Measurements from ENCODE around the gene TAS2R10. TPM values are rescaled to one million over a fixed set of nuclear protein-coding genes. Genes with fewer than 3 reads are reported as not detected.

The TAS2R10 gene
- total RNA-seq, 1 experiment from 2014 or later: 1.7 TPM

DNA sequence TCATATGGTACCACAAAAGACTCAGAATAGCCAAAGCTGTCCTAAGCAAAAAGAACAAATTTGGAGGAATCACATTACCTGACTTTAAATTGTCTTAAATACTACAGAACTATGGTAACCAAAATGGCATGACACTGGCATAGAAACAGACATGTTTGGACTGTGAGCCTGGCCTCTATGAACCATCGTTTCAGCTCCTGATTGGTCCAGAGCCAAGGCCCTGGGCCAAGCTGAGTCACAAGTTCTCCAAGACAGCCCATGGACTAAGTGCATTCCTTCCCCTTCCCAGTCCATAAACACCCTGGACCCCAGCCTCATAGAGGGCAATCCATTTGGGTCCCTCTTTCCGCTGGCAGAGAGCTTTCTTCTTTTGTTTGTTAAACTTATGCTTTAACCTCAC is 35.2 kb upstream of the TAS2R10 start:
- Mint-ChIP-seq H3K27ac (ENCODE audit: unreplicated experiment) (no peak overlapping the region), H3K4me1 (ENCODE audit: low read depth, unreplicated experiment) (no peaks in the 10 kb centered on the region), H3K4me3 (ENCODE audit: low read depth, unreplicated experiment) (no peak overlapping the region), H3K27me3 (ENCODE audit: unreplicated experiment) (no peaks in the 10 kb centered on the region), H3K36me3 (ENCODE audit: insufficient read depth, unreplicated experiment) (no peaks in the 10 kb centered on the region), H3K9me3 (ENCODE audit: low read depth, unreplicated experiment) (peaks cover 11% of the 10 kb centered on the region)
- intact Hi-C loops (cut with micrococcal nuclease; ENCODE audit: unreplicated experiment): no loop called here
- DNase-seq: no peak
- TF ChIP-seq, protein P1, sequence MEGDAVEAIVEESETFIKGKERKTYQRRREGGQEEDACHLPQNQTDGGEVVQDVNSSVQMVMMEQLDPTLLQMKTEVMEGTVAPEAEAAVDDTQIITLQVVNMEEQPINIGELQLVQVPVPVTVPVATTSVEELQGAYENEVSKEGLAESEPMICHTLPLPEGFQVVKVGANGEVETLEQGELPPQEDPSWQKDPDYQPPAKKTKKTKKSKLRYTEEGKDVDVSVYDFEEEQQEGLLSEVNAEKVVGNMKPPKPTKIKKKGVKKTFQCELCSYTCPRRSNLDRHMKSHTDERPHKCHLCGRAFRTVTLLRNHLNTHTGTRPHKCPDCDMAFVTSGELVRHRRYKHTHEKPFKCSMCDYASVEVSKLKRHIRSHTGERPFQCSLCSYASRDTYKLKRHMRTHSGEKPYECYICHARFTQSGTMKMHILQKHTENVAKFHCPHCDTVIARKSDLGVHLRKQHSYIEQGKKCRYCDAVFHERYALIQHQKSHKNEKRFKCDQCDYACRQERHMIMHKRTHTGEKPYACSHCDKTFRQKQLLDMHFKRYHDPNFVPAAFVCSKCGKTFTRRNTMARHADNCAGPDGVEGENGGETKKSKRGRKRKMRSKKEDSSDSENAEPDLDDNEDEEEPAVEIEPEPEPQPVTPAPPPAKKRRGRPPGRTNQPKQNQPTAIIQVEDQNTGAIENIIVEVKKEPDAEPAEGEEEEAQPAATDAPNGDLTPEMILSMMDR (IDR thresholded peaks at IDR 0.05; ENCODE audit: unreplicated experiment): no peak
- CTCF ChIA-PET: interaction anchor here (0.6 kb wide), 1 partner anchor 645 kb away, joined by 3 read pairs; no protein-coding TSS in a partner anchor
- no TSS peak for BruUV-seq (replicated peaks)

DNA sequence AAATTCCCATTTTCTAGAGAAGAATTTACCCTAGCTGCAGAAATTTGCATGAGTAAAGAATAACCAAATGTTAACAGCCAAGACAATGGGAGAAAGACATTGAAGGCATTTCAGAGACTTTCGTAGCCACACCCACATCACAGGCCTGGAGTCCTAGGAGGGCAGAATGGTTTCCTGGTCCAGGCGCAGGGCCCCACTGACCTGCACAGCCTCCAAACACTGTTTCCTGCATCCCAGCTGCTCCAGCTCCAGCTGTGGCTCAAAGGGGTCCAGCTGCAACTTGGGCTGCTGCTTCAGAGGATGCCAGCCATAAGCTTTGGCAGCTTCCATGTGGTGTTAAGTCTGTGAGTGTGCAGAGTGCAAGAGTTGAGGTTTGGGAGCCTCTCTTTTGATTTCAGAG is 29.6 kb upstream of the TAS2R10 start:
- H3K27ac Mint-ChIP-seq (ENCODE audit: unreplicated experiment): no peak overlapping the region
- BruUV-seq (replicated peaks): no TSS peak
- H3K9me3 Mint-ChIP-seq (ENCODE audit: low read depth, unreplicated experiment): peaks cover 14% of the 10 kb centered on the region
- H3K27me3 Mint-ChIP-seq (ENCODE audit: unreplicated experiment): no peaks in the 10 kb centered on the region
- intact Hi-C loops (cut with micrococcal nuclease; ENCODE audit: unreplicated experiment): no loop called here
- H3K36me3 Mint-ChIP-seq (ENCODE audit: insufficient read depth, unreplicated experiment): peaks cover 4% of the 10 kb centered on the region
- no peak overlapping the region for H3K4me3 Mint-ChIP-seq (ENCODE audit: low read depth, unreplicated experiment)
- peaks cover 7% of the 10 kb centered on the region for H3K4me1 Mint-ChIP-seq (ENCODE audit: low read depth, unreplicated experiment)
- DNase-seq: no peak
- TF ChIP-seq, protein P1 (IDR thresholded peaks at IDR 0.05; ENCODE audit: unreplicated experiment): no peak
- CTCF ChIA-PET: no interaction called here

DNA sequence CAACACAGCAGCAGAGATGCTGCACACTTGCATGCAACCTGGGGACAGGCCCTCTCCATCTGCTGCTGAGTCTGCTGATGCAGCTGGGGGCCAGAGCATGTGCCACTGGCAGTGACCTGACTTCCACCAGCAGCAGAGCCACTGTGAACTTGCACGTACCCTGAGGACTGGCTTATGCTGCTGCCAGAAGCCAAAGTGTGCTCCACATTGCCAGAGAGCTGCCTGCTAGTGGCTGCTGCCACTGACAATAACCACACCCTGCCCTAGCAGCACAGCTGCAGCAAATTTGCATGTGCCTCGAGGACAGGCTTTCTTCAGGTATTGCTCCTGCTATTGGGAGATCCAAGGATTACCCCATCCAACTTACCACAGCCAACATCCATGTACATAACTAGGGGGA is 27.6 kb upstream of the TAS2R10 start:
- BruUV-seq (replicated peaks): no TSS peak
- H3K36me3 Mint-ChIP-seq (ENCODE audit: insufficient read depth, unreplicated experiment): peaks cover 4% of the 10 kb centered on the region
- intact Hi-C loops (cut with micrococcal nuclease; ENCODE audit: unreplicated experiment): no loop called here

DNA sequence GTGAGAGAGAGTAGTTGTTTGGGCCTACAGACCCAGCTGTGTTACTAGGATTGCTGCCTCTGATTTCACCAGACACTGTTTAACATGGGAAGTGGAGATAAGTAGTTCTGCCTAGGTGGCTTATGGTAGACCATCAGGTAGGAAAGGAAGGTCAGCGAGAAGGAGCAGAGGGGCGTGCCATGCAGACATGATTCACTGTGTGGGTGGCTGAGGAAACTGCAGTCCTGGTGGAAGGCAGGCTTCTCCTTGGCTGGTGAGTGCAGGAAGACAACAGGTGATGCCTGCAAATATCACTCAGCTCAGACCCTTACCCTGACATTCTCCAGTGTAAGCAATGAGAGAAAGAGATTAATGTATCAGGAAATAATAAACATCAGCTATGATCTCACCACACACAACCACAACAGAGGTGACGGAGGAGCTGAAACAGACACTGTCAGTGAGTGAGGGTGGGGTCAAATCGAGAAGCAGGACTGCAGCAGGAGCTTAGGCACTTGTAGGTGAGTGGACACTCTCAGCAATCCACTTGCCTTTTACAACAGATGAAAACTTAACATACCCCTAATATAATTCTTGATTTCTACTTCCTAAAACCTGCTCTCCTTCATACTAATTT is 25.2 kb upstream of the TAS2R10 start:
- peaks cover 7% of the 10 kb centered on the region for H3K4me1 Mint-ChIP-seq (ENCODE audit: low read depth, unreplicated experiment)
- DNase-seq: no peak
- no peak overlapping the region for H3K27ac Mint-ChIP-seq (ENCODE audit: unreplicated experiment)
- no peak overlapping the region for H3K4me3 Mint-ChIP-seq (ENCODE audit: low read depth, unreplicated experiment)
- intact Hi-C loops (cut with micrococcal nuclease; ENCODE audit: unreplicated experiment): no loop called here
- BruUV-seq (replicated peaks): no TSS peak
- CTCF ChIA-PET: no interaction called here
- H3K27me3 Mint-ChIP-seq (ENCODE audit: unreplicated experiment): no peaks in the 10 kb centered on the region
- TF ChIP-seq, protein P1 (IDR thresholded peaks at IDR 0.05; ENCODE audit: unreplicated experiment): no peak
- peaks cover 4% of the 10 kb centered on the region for H3K36me3 Mint-ChIP-seq (ENCODE audit: insufficient read depth, unreplicated experiment)
- peaks cover 6% of the 10 kb centered on the region for H3K9me3 Mint-ChIP-seq (ENCODE audit: low read depth, unreplicated experiment)

More for the DNA sequence above, 27.6 kb upstream of the TAS2R10 start:
- Mint-ChIP-seq H3K4me3 (ENCODE audit: low read depth, unreplicated experiment) (no peak overlapping the region), H3K27me3 (ENCODE audit: unreplicated experiment) (no peaks in the 10 kb centered on the region), H3K9me3 (ENCODE audit: low read depth, unreplicated experiment) (peaks cover 11% of the 10 kb centered on the region), H3K4me1 (ENCODE audit: low read depth, unreplicated experiment) (peaks cover 7% of the 10 kb centered on the region), H3K27ac (ENCODE audit: unreplicated experiment) (no peak overlapping the region)
- no peak for DNase-seq
- CTCF ChIA-PET: no interaction called here
- TF ChIP-seq, protein P1 (IDR thresholded peaks at IDR 0.05; ENCODE audit: unreplicated experiment): no peak

All from Calu3 (cell line).